HepG2 (cell line): Measurements from ENCODE around the gene NDST1. TPM values are rescaled to one million over a fixed set of nuclear protein-coding genes. Genes with fewer than 3 reads are reported as not detected.

Source experiments
- ATAC-seq: fragments of 200-7000 bp; cut with Tn5 transposase; 3 replicates; pipeline ENCODE4 v1.9.1; 2020; ENCODE audit warnings: mild to moderate bottlenecking, moderate library complexity
- BruUV-seq: library from RNA; stranded (reverse); fragments of 400-500 nt; replicated peaks from 2 replicates; lab custom pipeline; 2021; lab: Mats Ljungman, UMichigan
- CTCF ChIA-PET: fragments of 300-600 bp; formaldehyde crosslinking; extraction: SDS; loops from one replicate; lab custom pipeline; 2021; ENCODE audit warnings: low total read pairs, inconsistent platforms, low intra/inter-chr PET ratio; lab: Yijun Ruan, JAX
- POLR2A ChIA-PET: fragments of 350-600 bp; sonication (Branson Sonifier 250); formaldehyde crosslinking; loops from one replicate; lab custom pipeline; 2020; ENCODE audit warnings: antibody characterized with exemption, inconsistent platforms; lab: Yijun Ruan, JAX
- DNase-seq: peaks from one replicate; pipeline ENCODE4 v3.0.0-alpha.2; 2015; ENCODE audit warnings: low spot score
- FAIRE-seq: peaks from 3 replicates; lab custom pipeline; 2011; peaks lifted over from hg19 to GRCh38; lab: Jason Lieb, UNC
- H2AFZ ChIP-seq: one replicate; pipeline ENCODE4 v1.6.1; 2011; ENCODE audit warnings: low read length, inconsistent platforms
- H3K27ac ChIP-seq: fragments of 300-600 bp; 3 replicates; pipeline ENCODE4 v1.8.0; 2011; ENCODE audit warnings: mixed run types, mild to moderate bottlenecking, mixed read lengths, low read length, inconsistent platforms; ENCODE audit not compliant: insufficient read depth; ENCODE audit errors: extremely low read length
- H3K27me3 ChIP-seq, 2 experiments: fragments of 200-600 bp in 1 of 2; 2 replicates in 1 of 2; 3 replicates in 1 of 2; pipeline versions ENCODE4 v1.6.0 to v1.8.0; 2011; ENCODE audit warnings: low read length in 2 of 2, mild to moderate bottlenecking in 2 of 2, moderate library complexity in 2 of 2, inconsistent platforms in 1 of 2; ENCODE audit not compliant: insufficient read depth in 2 of 2, control insufficient read depth in 1 of 2
- H3K36me3 ChIP-seq, 2 experiments: fragments of 200-600 bp in 1 of 2; replicated peaks in 1 of 2; 2 replicates in 1 of 2; 3 replicates in 1 of 2; pipeline versions ENCODE4 v1.5.1 to v1.8.0; 2011; ENCODE audit warnings: low read length in 2 of 2, inconsistent platforms in 1 of 2; ENCODE audit not compliant: insufficient read depth in 2 of 2, control insufficient read depth in 1 of 2
- H3K4me1 ChIP-seq: 2 replicates; pipeline ENCODE4 v1.5.1; 2012; ENCODE audit warnings: low read length, inconsistent platforms; ENCODE audit not compliant: insufficient read depth
- H3K4me2 ChIP-seq: 2 replicates; pipeline ENCODE4 v1.6.0; 2011; ENCODE audit warnings: low read depth, low read length, inconsistent platforms
- H3K4me3 ChIP-seq, 3 experiments: fragments of 200-600 bp in 1 of 3; sonication (generic), shearing (Covaris generic) in 1 of 3; replicated peaks in 1 of 3; 2 replicates each; pipeline ENCODE4 v1.5.1; 2011 to 2016; ENCODE audit warnings: low read length in 3 of 3, inconsistent platforms in 2 of 3, low read depth in 2 of 3, mild to moderate bottlenecking in 2 of 3, control low read depth in 1 of 3, mixed read lengths in 1 of 3; ENCODE audit not compliant: insufficient read depth in 1 of 3
- H3K79me2 ChIP-seq: one replicate; pipeline ENCODE4 v1.6.1; 2011; ENCODE audit warnings: low read length, inconsistent platforms; ENCODE audit not compliant: insufficient read depth
- H3K9ac ChIP-seq: 2 replicates; pipeline ENCODE4 v1.6.0; 2011; ENCODE audit warnings: mild to moderate bottlenecking, low read depth, low read length, inconsistent platforms; ENCODE audit not compliant: insufficient read depth
- H3K9me3 ChIP-seq: 2 replicates; pipeline ENCODE4 v1.5.1; 2012; ENCODE audit warnings: mild to moderate bottlenecking, low read length
- H4K20me1 ChIP-seq: 2 replicates; pipeline ENCODE4 v1.6.0; 2011; ENCODE audit warnings: inconsistent platforms, mild to moderate bottlenecking, low read length, moderate library complexity; ENCODE audit not compliant: insufficient read depth
- DPF2 ChIP-seq: sonication (generic); formaldehyde crosslinking; IDR thresholded peaks from 2 replicates; pipeline ENCODE4 v1.4.0; 2020; ENCODE audit warnings: mild to moderate bottlenecking, low read depth, missing genetic modification reagents, borderline replicate concordance
- GATAD2A ChIP-seq: IDR thresholded peaks from 2 replicates; pipeline ENCODE4 v1.6.1; 2016
- NCOA2 ChIP-seq: sonication (generic); formaldehyde crosslinking; IDR thresholded peaks from 2 replicates; pipeline ENCODE4 v1.8.0; 2022; ENCODE audit warnings: inconsistent platforms
- REPIN1 ChIP-seq: sonication (generic); formaldehyde crosslinking; IDR thresholded peaks from 2 replicates; pipeline ENCODE4 v1.8.0; 2022; ENCODE audit warnings: missing genetic modification reagents, low read depth, mild to moderate bottlenecking, borderline replicate concordance
- SSRP1 ChIP-seq: IDR thresholded peaks from 2 replicates; pipeline ENCODE4 v1.6.1; 2016; ENCODE audit warnings: control low read depth
- ZNF652 ChIP-seq: IDR thresholded peaks from 2 replicates; pipeline ENCODE4 v1.6.1; 2016; ENCODE audit warnings: low read depth, borderline replicate concordance
- WGBS: methylation state at CpG from one replicate; pipeline ENCODE4 v1.1.6; 2017; ENCODE audit warnings: low lambda C conversion rate; 5-methylcytosine and 5-hydroxymethylcytosine counted together
- in situ Hi-C: cut with HindIII; loops from 2 replicates; pipeline ENCODE4 v1.10.0; 2017; ENCODE audit warnings: low pct_unique_long_range_greater_than_20kb; ENCODE audit not compliant: extremely low pct_ligation_motif_present
- intact Hi-C: fragments of 100-400 bp; cut with micrococcal nuclease; formaldehyde crosslinking; loops from one replicate; pipeline ENCODE4 v1.10.0; 2022; ENCODE audit not compliant: unreplicated experiment
- polyA plus RNA-seq, 8 experiments: library from polyadenylated mRNA; depleted of rRNA in 3 of 8; stranded (reverse) in 7 of 8; unstranded in 1 of 8; fragments of >200 nt; fragmentation: Illumina TruSeq in 4 of 8; extraction: Trizol in 4 of 8; gene quantifications; 2 replicates each; pipeline versions ENCODE4 v1.2.1 to v1.2.3, GENCODE V29; 2011 to 2016; ENCODE audit warnings: low read depth in 4 of 8, missing spikeins in 1 of 8, mixed read lengths in 1 of 8; ENCODE audit not compliant: insufficient read depth in 1 of 8
- total RNA-seq, 5 experiments: library from RNA; depleted of rRNA; stranded (reverse); fragments of >200 nt; fragmentation: Illumina TruSeq; extraction: Trizol; gene quantifications; 2 replicates each; pipeline ENCODE4 v1.2.3, GENCODE V29; 2016; ENCODE audit warnings: low read depth in 1 of 5
- TF ChIP-seq, protein P1 (sequence below): sonication (generic); formaldehyde crosslinking; IDR thresholded peaks from 2 replicates; pipeline ENCODE4 v1.4.0; 2020; ENCODE audit warnings: missing genetic modification reagents

The NDST1 gene
- total and polyA plus RNA-seq, 2 of the 13 experiments (the other 11 are each of a cell fraction or from before 2014, with no cell fraction given), result 23.8 to 26.2 TPM

DNA sequence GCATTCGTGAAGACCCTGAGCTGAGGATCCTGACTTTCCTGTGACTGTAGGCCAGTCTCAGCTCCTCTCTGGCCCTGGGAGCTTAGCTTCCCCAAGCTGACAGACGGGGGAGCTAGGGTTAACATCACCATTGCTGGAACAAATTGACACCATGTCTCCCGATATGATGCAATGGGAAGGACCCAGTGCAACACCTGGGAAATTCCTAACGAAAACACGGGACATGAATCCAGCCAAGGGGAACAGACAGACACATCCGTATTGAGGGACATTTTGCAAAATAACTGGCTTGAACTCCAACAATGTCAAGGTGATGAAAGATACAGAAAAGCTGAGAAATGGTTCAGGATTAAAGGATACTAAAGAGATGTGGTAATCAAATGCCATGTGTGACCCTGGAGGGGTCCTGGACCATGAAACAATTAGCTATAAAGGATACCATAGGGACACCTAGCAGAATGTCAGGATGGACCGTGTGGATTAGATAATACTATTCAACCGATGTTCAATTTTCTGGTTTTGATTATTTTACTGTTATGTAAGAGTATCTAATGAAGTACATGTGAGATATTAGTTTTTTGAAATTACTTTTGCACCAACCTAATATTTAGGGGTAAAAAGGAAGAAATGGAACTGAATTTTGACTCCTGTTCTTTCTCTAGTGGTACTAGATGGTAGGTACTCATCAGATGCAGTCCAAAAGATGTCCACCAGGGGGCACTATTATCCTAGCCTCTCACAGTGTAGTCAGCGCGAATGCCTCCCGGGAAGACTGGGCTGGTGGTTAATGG lies 52.7 kb downstream of the NDST1 start (continued):
- TF ChIP-seq, protein P1, sequence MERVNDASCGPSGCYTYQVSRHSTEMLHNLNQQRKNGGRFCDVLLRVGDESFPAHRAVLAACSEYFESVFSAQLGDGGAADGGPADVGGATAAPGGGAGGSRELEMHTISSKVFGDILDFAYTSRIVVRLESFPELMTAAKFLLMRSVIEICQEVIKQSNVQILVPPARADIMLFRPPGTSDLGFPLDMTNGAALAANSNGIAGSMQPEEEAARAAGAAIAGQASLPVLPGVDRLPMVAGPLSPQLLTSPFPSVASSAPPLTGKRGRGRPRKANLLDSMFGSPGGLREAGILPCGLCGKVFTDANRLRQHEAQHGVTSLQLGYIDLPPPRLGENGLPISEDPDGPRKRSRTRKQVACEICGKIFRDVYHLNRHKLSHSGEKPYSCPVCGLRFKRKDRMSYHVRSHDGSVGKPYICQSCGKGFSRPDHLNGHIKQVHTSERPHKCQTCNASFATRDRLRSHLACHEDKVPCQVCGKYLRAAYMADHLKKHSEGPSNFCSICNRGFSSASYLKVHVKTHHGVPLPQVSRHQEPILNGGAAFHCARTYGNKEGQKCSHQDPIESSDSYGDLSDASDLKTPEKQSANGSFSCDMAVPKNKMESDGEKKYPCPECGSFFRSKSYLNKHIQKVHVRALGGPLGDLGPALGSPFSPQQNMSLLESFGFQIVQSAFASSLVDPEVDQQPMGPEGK, result 0 out of 2 replicates have a peak, but pooled peaks have one; percentile 17
- peak; percentile 65; the same call in 1 of the 2 replicates for TF ChIP-seq SSRP1 (CRISPR knock-in tag)
- peak; percentile 79 for TF ChIP-seq ZNF652 (CRISPR knock-in tag)
- 0 out of 2 replicates have a peak, but pooled peaks have one; percentile 35 for TF ChIP-seq REPIN1 (CRISPR knock-in tag)
- 0 out of 2 replicates have a peak, but pooled peaks have one; percentile 7 for TF ChIP-seq GATAD2A (CRISPR knock-in tag)
- no peak for TF ChIP-seq NCOA2 (CRISPR knock-in tag)

DNA sequence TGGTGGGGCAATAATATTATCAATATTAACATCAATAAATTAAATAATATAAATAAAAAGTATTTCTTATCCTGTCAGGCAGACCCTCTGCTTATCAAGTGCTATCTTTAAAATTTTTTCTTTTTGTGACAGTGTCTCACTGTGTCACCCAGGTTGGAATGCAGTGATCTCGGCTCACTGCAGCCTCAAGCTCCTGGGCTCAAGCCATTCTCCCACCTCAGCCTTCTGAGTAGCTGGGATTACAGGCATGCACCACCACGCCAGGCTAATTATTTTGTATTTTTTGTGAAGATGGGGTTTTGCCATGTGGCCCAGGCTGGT lies 53.2 kb downstream of the NDST1 start:
- no TSS peak for BruUV-seq

More for the DNA sequence above, 53.2 kb downstream of the NDST1 start:
- WGBS, result 7% methylated on average over 2 of the region's 2 CpGs
- in situ Hi-C loops (loop anchor here (5.0 kb wide), 2 partner anchors 96 to 286 kb away; partner anchors contain the start of gene IRGM), intact Hi-C loops (loop anchor here (1.0 to 5.0 kb wide), 4 partner anchors 140 to 286 kb away; partner anchors contain the start of genes RBM22 and SMIM3)
- no peaks in the 10 kb centered on the region for H3K79me2 ChIP-seq
- H3K4me3 ChIP-seq, result no peak overlapping the region
- FAIRE-seq, result no peak
- no peak for ATAC-seq
- no peak overlapping the region for H3K4me2 ChIP-seq
- no peaks in the 10 kb centered on the region for H3K27me3 ChIP-seq
- no peaks in the 10 kb centered on the region for H3K36me3 ChIP-seq
- no peak overlapping the region for H3K27ac ChIP-seq
- H3K9ac ChIP-seq, result no peak overlapping the region
- CTCF ChIA-PET, result interaction anchor here (1.4 to 1.9 kb wide), 4 partner anchors 16 to 149 kb away, joined by 3 to 15 read pairs (median 8); no protein-coding TSS in a partner anchor
- TF ChIP-seq DPF2 (CRISPR knock-in tag), result no peak
- no peaks in the 10 kb centered on the region for H3K9me3 ChIP-seq
- no peak overlapping the region for H2AFZ ChIP-seq
- H4K20me1 ChIP-seq, result no peaks in the 10 kb centered on the region
- POLR2A ChIA-PET, result no interaction called here
- DNase-seq, result no peak
- H3K4me1 ChIP-seq, result peaks cover 25% of the 10 kb centered on the region
